PC-3 (cell line): Measurements from ENCODE around the gene NSMF. TPM values are rescaled to one million over a fixed set of nuclear protein-coding genes. Genes with fewer than 3 reads are reported as not detected.

ENCODE experiments used
- ATAC-seq: fragments of 200-7000 bp; cut with Tn5 transposase; 2 replicates; pipeline ENCODE4 v1.9.1; 2020; ENCODE audit warnings: mild to moderate bottlenecking, moderate library complexity
- BruUV-seq: library from RNA; stranded (reverse); fragments of 400-500 nt; replicated peaks from 2 replicates; lab custom pipeline; 2021; lab: Mats Ljungman, UMichigan
- CTCF ChIA-PET: fragments of 300-600 bp; sonication (Branson Sonifier 250); formaldehyde crosslinking; loops from one replicate; lab custom pipeline; 2022; ENCODE audit warnings: antibody characterized with exemption; lab: Charles Lee
- POLR2A ChIA-PET: fragments of 300-600 bp; sonication (Branson Sonifier 250); formaldehyde crosslinking; loops from one replicate; lab custom pipeline; 2022; ENCODE audit warnings: antibody characterized with exemption; ENCODE audit not compliant: unreplicated experiment; lab: Charles Lee
- DNase-seq: peaks from one replicate; pipeline ENCODE4 v3.0.0-alpha.2; 2015
- H2AFZ ChIP-seq: fragments of 300-600 bp; sonication (generic); 2 replicates; pipeline ENCODE4 v1.6.0; 2016; ENCODE audit warnings: antibody characterized with exemption, low read length
- H3F3A ChIP-seq: fragments of 300-600 bp; sonication (generic); one replicate; pipeline ENCODE4 v1.6.0; 2017; ENCODE audit warnings: antibody characterized with exemption, low read length, control low read depth, mild to moderate bottlenecking; ENCODE audit not compliant: unreplicated experiment
- H3K27ac ChIP-seq: fragments of 300-600 bp; sonication (generic); 2 replicates; pipeline ENCODE4 v1.5.1; 2016; ENCODE audit warnings: mild to moderate bottlenecking, low read length
- H3K27me3 ChIP-seq: fragments of 300-600 bp; sonication (generic); 2 replicates; pipeline ENCODE4 v1.6.1; 2016; ENCODE audit warnings: low read length, mixed read lengths
- H3K36me3 ChIP-seq: fragments of 300-600 bp; sonication (generic); 2 replicates; pipeline ENCODE4 v1.6.1; 2016; ENCODE audit warnings: low read depth, mixed run types, low read length, mixed read lengths
- H3K4me1 ChIP-seq: fragments of 300-600 bp; sonication (generic); 2 replicates; pipeline ENCODE4 v1.5.1; 2016; ENCODE audit warnings: low read length; ENCODE audit not compliant: insufficient read depth
- H3K4me2 ChIP-seq: fragments of 300-600 bp; sonication (generic); 2 replicates; pipeline ENCODE4 v1.6.0; 2016; ENCODE audit warnings: low read length
- H3K4me3 ChIP-seq: fragments of 300-600 bp; sonication (generic); 2 replicates; pipeline ENCODE4 v1.5.1; 2016; ENCODE audit warnings: mild to moderate bottlenecking, low read length, mixed read lengths
- H3K79me2 ChIP-seq: fragments of 300-600 bp; sonication (generic); 2 replicates; pipeline ENCODE4 v1.6.1; 2017; ENCODE audit warnings: low read length, mixed read lengths
- H3K9ac ChIP-seq: fragments of 300-600 bp; sonication (generic); 2 replicates; pipeline ENCODE4 v1.6.0; 2016; ENCODE audit warnings: mild to moderate bottlenecking, low read length
- H3K9me2 ChIP-seq: fragments of 300-600 bp; sonication (generic); replicated peaks from 2 replicates; pipeline ENCODE4 v1.6.1; 2016; ENCODE audit warnings: mixed run types, low read length, mixed read lengths
- H3K9me3 ChIP-seq: fragments of 300-600 bp; sonication (generic); 2 replicates; pipeline ENCODE4 v1.6.1; 2016; ENCODE audit warnings: low read length, mixed read lengths
- H4K20me1 ChIP-seq: fragments of 300-600 bp; sonication (generic); 2 replicates; pipeline ENCODE4 v1.6.1; 2016; ENCODE audit warnings: low read length, mixed read lengths
- CTCF ChIP-seq: fragments of 300-600 bp; sonication (generic); conservative IDR thresholded peaks from 2 replicates; pipeline ENCODE4 v1.5.1; 2017; ENCODE audit warnings: antibody characterized with exemption, low read depth, mild to moderate bottlenecking, low read length
- EZH2 ChIP-seq: fragments of 300-600 bp; sonication (generic); IDR thresholded peaks from one replicate; pipeline ENCODE4 v1.6.1; 2017; ENCODE audit warnings: antibody characterized with exemption, mild to moderate bottlenecking, low read length; ENCODE audit not compliant: unreplicated experiment
- EZH2phosphoT487 ChIP-seq: fragments of 300-600 bp; sonication (generic); IDR thresholded peaks from 2 replicates; pipeline ENCODE4 v1.6.1; 2018; ENCODE audit warnings: mild to moderate bottlenecking, antibody characterized with exemption, low read length, borderline replicate concordance
- intact Hi-C: fragments of 100-400 bp; cut with micrococcal nuclease; formaldehyde crosslinking; loops from 2 replicates; pipeline ENCODE4 v1.9.0; 2023
- total RNA-seq: library from RNA; depleted of rRNA; stranded (reverse); fragments of >200 nt; gene quantifications from 2 replicates; pipeline ENCODE4 v1.2.3, GENCODE V29; 2014

NSMF gene
- total RNA-seq, 1 experiment from 2014 or later, result 30.8 TPM

GRCh38 chr9:137501457-137501856 is 42.3 kb upstream of the NSMF start:
- ATAC-seq (no peak), DNase-seq (no peak)
- H3K4me3 ChIP-seq, result no peak overlapping the region
- H3K36me3 ChIP-seq, result no peaks in the 10 kb centered on the region
- intact Hi-C loops, result no loop called here
- no peaks in the 10 kb centered on the region for H3K79me2 ChIP-seq
- ChIA-PET CTCF (no interaction called here), POLR2A (no interaction called here)
- no peaks in the 10 kb centered on the region for H4K20me1 ChIP-seq
- no peak overlapping the region for H3K4me2 ChIP-seq
- no peak overlapping the region for H3K9ac ChIP-seq
- H3K9me3 ChIP-seq, result no peaks in the 10 kb centered on the region
- no peaks in the 10 kb centered on the region for H3K9me2 ChIP-seq
- H3K27ac ChIP-seq, result no peak overlapping the region
- TF ChIP-seq CTCF, result no peak
- TF ChIP-seq EZH2, result no peak
- no peak for TF ChIP-seq EZH2phosphoT487
- H2AFZ ChIP-seq, result no peak overlapping the region
- H3F3A ChIP-seq, result no peaks in the 10 kb centered on the region
- H3K27me3 ChIP-seq, result no peaks in the 10 kb centered on the region
- H3K4me1 ChIP-seq, result 0 out of 2 replicates have a peak, but pooled peaks cover 6% of the 10 kb centered on the region
- no TSS peak for BruUV-seq

GRCh38 chr9:137500666-137501397 is 41.7 kb upstream of the NSMF start:
- Histone ChIP-seq H3K4me3 (no peak overlapping the region), H4K20me1 (no peaks in the 10 kb centered on the region), H2AFZ (no peak overlapping the region), H3K4me2 (no peak overlapping the region), H3K36me3 (no peaks in the 10 kb centered on the region), H3K9me2 (no peaks in the 10 kb centered on the region), H3K9me3 (no peaks in the 10 kb centered on the region), H3K4me1 (0 out of 2 replicates have a peak, but pooled peaks cover 6% of the 10 kb centered on the region), H3K79me2 (no peaks in the 10 kb centered on the region), H3F3A (no peaks in the 10 kb centered on the region), H3K27ac (no peak overlapping the region), H3K9ac (no peak overlapping the region), H3K27me3 (no peaks in the 10 kb centered on the region)
- intact Hi-C loops, result no loop called here
- ATAC-seq (no peak), DNase-seq (no peak)
- no TSS peak for BruUV-seq
- TF ChIP-seq EZH2phosphoT487 (no peak), EZH2 (no peak), CTCF (no peak)
- ChIA-PET CTCF (no interaction called here), POLR2A (no interaction called here)
